ENCODE results near the gene GP1BB.
"Not testable (repeated sequence)": the region's sequence is repeated elsewhere in the genome, so short reads cannot be mapped to it uniquely, and the experiment has no call there.

Gene GP1BB

DNA sequence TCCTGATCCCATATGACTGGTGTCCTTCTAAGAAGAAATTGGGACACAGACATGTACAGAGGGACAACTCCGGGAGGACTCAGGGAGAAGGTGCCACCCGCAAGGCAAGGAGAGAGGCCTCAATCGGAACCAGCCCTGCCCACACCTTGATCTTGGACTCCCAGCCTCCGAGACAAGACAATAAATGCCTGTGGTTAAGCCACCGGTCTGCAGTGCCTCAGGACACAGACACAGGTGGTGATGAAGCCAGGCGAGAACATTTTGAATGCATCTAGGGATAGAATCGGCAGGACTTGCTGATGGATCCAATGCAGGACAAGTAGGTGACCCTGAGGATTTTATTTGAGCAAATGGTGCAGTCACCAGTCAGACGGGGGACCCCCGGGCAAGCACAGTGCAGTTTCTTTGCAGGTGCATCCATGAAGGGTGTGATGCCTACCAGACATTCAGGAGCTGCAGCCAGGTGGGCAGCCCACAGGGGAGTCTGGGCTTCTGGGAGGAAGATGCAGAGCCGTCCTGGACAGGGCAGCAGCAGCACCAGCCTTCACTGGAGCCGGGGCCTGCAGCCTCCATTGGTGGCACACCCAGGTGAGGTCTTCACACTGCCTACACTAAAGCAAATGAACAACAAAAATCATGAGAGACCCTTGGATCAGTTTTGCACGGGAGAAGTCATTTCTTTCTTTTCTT is 29.2 kb upstream of the GP1BB start:
- no peak for DNase-seq

DNA sequence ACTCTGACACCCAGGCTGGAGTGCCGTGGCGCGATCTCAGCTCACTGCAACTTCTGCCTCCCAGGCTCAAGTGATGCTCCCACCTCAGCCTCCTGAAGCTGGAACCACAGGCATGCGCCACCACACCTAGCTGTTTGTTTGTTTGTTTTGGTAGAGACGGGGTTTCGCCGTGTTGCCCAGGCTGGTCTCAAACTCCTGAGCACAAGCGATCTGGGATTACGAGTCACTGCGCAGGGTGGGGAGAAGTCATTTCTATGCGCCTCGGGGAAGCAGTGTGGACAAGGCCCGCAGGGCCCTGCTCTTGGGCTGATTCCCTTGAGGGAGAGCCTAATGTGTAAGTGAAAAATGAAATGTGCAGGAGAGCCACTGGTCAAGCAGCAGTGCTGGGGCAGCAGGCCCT is 28.6 kb upstream of the GP1BB start:
- no peak for DNase-seq

DNA sequence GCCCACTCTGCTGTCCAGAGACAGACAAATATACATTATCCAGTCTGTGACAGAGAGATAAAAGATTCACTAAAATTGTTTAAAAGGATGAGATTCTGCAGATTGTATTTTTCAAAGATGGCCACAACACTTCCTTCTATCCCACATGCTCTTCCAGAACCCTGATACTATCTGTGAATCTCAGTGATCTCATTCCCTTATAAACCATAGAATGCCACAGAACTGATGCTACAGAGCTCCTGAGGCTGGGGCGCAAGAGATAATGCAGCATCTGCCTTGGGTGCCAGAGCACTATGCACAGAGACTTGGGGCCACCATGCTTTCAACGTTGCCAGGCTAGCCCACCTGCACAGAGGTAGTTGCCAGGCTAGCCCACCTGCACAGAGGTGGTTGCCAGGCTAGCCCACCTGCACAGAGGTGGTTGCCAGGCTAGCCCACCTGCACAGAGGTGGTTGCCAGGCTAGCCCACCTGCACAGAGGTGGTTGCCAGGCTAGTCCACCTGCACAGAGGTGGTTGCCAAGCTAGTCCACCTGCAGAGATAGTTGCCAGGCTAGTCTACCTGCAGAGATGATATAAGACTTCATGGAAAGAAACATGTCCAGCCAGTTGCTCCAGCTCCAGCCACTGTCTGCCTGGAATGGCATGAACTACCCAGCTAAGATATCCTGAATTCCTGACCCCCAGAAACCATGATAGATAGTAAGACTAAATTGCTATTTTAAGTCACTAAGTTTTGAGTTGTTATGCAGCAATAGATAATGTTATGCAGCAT is 26.6 kb upstream of the GP1BB start:
- no peak for DNase-seq

DNA sequence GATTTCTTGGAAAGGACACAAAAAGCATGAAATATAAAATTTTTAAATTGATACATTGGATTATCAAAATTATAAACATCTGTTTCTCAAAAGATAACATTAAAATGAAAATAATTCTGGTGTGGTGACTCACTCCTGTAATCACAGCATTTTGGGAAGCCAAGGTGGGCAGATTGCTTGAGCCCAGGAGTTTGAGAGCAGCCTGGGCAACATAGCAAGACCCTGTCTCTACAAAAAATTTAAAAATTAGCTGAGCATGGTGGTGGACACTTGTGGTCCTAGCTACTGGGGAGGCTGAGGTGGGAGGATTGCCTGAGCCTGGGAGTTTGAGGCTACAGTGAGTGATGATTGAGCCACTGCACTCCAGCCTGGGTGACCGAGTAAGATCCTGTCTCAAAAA is 25.5 kb upstream of the GP1BB start:
- DNase-seq = not testable (repeated sequence)

- no peak for DNase-seq
These were observed 22.4 kb upstream of the GP1BB start for GRCh38 chr22:19700790-19701419.

DNA sequence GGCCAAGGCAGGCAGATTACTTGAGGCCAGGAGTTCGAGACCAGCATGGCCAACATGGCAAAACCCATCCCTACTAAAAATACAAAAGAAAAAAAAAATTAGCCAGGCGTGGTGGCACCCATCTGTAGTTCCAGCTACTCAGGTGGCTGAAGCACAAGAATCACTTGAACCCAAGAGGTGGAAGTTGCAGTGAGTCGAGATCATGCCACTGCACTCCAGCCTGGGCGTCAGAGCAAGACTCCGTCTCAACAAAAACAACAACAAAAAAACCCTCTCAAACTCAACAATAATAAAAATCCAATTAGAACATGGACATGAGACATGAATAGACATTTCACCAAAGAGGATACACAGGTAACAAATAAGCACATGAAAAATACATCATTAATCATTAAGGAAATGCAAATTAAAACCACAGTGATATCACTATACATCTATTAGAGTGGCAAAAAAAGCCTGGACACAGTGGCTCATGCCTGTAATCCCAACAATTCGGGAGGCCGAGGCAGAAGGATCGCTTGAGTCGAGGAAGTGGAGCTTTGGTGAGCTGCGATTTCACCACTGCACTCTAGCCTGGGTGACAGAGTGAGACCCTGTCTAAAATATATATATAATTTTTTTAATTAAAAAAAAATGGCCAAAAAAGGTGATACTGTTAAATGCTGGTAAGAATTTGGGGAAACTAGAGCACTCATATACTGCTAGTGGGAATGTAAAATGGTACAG is 21.8 kb upstream of the GP1BB start:
- DNase-seq = no peak

GRCh38 chr22:19703869-19704268 is 19.5 kb upstream of the GP1BB start:
- DNase-seq = no peak

DNA sequence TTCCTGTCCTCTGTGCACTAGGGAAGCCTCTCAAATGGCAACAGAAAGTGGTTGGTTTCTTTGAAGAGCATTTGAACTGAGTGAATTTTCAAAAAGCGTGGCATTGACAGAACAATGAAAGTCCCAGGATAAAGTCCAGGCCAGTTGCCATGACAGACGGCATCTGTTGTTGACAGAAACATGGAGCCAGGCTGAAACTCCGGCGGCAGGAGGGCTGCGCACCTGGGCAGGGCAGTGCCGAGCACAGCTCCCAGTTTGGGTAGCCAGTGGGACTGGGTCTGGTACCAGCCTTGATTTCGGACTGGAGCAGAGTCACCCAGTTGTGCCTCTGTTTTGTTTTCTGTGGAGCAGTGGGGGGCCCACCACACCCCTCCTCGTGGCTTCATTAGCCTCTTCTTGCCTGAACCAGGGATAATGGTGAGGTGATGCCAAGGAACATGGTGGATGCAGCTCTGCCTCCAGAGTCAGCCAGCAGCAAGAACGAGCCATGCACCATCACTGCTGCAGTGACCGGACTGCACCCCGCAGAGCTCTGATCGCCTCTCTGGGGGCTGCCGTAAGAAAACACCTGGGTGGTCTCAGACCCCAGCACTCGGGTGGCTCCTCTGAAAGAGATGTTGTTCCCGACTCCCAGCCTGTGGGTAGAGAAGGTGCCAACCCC is 18.9 kb upstream of the GP1BB start:
- no peak for DNase-seq

DNA sequence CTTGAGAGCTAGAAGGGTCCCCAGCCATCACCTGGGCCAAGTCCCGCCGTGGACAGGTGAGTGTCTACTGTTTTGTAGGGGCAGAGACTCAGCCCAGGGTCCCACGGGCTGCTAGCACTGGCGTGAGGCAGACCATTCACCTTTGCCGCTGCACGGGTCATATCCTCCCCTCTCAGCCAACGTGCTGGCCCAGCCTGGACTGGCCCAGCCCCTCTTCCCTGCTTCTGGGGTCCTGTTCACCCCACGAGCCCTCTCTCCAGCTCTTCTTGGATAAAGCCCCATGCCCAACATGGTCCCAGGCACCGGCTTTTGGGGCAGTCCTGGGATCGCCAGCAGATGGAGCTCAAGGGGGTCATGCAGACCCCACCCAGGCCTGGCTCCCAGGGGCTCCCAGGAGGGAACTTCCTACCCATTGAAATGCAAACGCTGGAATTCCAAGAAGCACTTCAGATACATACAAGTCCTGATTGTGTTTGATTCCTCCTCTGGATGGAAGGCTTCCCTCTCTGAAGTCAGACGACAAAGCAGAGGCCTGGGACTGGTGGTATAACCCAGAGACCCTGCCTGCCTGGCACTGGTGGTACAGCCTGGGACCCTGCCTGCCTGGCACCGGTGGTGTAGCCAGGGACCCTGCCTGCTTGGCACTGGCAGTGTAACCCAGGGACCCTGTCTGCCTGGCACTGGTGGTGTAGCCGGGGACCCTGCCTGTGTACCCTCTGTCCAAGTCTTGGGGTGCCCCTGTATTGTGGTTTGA is 18.0 kb upstream of the GP1BB start:
- no peak for DNase-seq

DNA sequence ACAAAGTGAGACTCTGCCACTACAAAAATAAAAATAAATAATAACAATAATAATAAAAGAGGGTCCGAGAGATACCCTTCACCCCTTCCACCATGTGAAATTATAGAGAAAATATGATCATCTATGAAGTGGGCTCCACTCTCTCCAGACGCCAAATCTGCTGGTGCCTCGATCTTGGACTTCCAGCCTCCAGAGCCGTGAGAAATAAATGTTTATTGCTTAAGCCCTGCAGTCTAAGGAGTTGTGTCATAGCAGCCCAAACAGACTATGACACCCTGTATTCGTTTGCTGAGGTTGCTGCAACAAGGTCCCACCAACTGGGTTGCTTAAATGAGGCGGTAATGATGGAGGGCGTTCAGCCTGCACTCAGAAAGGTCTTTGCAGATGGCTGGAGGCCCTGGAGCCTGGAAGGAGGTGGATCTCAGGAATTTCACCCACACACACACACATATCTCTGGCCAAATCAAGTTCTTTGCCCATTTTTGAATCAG is 16.6 kb upstream of the GP1BB start:
- DNase-seq = no peak

DNA sequence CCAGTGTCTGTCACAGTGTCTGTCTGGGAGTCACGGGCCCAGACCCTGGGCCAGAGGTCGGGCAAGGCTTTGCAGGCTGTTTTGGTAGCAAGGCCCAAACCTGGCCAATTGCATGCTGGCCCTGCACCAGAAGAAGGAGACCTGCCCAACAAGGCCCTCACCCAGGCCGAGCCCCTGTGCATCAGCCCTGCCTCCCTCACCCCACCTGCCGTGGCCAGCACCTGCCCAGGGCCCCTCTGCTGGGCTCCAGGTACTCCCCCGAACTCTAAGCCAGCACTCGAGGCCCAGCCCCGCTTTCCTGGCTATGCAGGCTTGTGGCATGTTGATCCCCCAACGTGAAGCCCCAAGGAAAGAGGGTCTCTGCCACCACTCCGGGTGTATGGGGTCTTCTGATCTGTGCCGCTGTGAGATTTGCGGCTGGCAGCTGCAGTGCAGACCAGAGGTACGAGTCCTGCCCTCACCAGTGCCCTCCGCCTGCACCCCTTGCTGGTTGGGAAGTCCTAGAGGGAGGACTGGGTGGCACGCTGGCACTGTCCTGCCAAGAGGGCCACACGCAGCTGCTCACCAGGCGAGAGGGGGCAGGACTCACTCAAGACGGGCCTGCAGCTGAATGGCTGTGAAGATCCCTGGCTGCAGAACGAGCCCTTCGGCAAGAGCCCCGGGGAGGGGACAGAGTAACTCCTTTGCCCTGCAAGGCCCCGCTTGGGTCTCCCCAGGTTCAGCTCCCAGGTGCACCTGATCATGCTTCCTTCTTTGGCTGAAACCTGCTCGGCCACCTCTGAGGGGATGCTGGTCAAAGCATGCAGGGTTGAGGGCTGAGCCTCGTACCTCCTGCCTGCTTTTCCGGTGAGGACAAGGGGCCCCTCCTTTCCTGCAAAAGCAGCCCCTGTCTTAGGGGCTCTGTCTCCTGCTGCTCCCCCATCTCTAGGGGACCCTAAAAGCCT is 15.7 kb upstream of the GP1BB start:
- DNase-seq = no peak

- no peak for DNase-seq
These were observed 14.9 kb upstream of the GP1BB start for GRCh38 chr22:19708321-19709011.

DNA sequence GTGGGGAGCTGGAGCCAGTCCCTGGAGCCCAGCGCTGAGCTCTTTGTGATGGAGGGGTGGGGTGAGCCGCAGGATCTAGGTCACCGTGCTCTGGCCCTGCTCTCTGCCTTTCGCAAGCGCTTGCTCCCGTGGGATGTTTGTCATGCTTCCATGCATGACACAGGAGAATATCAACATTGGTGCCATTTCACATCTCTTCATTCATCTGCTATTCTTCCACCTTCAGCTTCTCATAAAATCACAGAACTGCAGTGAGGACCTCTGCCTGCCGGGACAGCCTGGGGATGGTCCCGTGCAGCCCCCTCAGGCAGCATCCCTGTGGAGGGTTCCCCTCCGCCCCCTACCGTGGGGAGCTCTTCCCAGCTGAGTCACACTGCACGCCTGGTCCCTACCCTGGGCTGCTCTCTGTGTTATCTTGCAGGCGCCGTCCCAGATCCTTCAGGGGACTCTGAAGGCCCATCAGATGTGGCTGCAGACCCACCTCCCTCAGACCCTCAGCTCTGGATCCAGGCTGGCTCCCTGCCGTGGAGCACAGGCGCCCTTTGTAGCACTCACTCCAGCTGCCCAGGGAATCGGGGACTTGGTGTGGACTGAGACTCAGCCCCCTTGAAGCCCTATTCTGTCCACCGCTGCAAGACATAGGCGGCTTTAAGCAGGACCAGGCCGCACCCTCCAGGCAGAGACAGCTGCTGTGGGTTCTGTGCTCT is 14.1 kb upstream of the GP1BB start:
- no peak for DNase-seq

- no peak for DNase-seq
These were observed 13.1 kb upstream of the GP1BB start for GRCh38 chr22:19710020-19710768.

GRCh38 chr22:19710769-19711106 is 12.6 kb upstream of the GP1BB start:
- DNase-seq = no peak

- no peak for DNase-seq
These were observed 10.1 kb upstream of the GP1BB start for GRCh38 chr22:19713245-19713644.

DNA sequence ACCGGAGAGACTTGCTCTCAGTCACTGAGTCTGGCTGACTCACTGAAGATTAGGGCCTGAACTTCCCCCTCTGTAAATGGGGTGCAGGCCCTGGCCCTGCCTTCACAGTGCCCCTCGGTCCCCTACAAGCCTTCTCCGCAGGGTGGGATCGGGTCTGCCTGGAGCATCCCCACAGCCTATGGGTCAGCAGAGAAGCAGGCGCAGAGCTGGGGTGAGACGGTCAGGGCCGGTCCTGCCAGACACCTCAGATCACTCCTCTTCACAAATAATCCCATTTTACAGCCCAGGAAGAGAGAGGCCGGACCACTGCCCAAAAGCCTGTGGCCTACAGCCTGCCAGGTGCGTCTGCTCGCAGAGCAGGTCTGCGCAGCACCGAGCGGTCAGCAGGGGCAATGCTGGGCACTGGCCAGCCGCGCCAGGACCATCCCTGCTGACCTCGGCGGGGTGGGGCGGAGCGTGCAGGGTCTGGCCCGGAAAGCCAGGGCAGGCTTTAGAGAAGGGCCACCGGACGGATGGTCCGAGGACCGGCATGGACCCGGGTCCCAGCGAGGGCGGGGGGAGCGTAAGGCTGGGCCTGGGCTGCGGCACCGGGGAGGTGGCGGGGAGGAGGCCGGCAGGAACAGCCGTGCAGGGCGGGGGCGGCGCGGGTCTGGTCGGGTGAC is 9.6 kb upstream of the GP1BB start:
- DNase-seq = peak; percentile 22

All from NCI-H1092 treated with DMSO at 0.1 percent for 48 hours (cell line).